Activated B cell treated with CpG ODN at 0.5 μM for 24 hours (primary cell): Measurements from ENCODE around the gene KRT6A. TPM values are rescaled to one million over a fixed set of nuclear protein-coding genes. Genes with fewer than 3 reads are reported as not detected.

Experiments
- ATAC-seq: fragments of 200-7000 bp; cut with Tn5 transposase; one replicate; pipeline ENCODE4 v1.10.0; 2021; ENCODE audit warnings: low read depth, mild to moderate bottlenecking, moderate library complexity
- CTCF ChIA-PET: fragments of 350-600 bp; sonication (Branson Sonifier 250); formaldehyde crosslinking; loops from one replicate; lab custom pipeline; 2021; ENCODE audit warnings: antibody characterized with exemption; lab: Charles Lee
- POLR2A ChIA-PET: fragments of 350-600 bp; sonication (Branson Sonifier 250); formaldehyde crosslinking; loops from one replicate; lab custom pipeline; 2021; ENCODE audit warnings: antibody characterized with exemption; lab: Charles Lee
- DNase-seq: peaks from one replicate; pipeline ENCODE4 v3.0.0; 2022
- H3K27ac Mint-ChIP-seq: one replicate; pipeline ENCODE4 v1.8.0; 2020; ENCODE audit warnings: mixed read lengths
- H3K27me3 Mint-ChIP-seq: one replicate; pipeline ENCODE4 v1.8.0; 2021; ENCODE audit warnings: mixed read lengths
- H3K36me3 Mint-ChIP-seq: one replicate; pipeline ENCODE4 v1.8.0; 2021; ENCODE audit warnings: low read depth, mixed read lengths
- H3K4me1 Mint-ChIP-seq: one replicate; pipeline ENCODE4 v1.8.0; 2021; ENCODE audit warnings: mixed read lengths
- H3K4me3 Mint-ChIP-seq: one replicate; pipeline ENCODE4 v1.8.0; 2020; ENCODE audit warnings: mild to moderate bottlenecking, mixed read lengths
- H3K9me3 Mint-ChIP-seq: one replicate; pipeline ENCODE4 v1.8.0; 2020; ENCODE audit warnings: mixed read lengths
- intact Hi-C: fragments of 100-400 bp; cut with micrococcal nuclease; formaldehyde crosslinking; loops from one replicate; pipeline ENCODE4 v1.15.1; 2024
- total RNA-seq: library from RNA; stranded (reverse); gene quantifications from 2 replicates; pipeline ENCODE4 v1.2.3, GENCODE V29; 2022
- TF ChIP-seq, protein P1 (sequence below): fragments of 200-600 bp; IDR thresholded peaks from one replicate; pipeline ENCODE4 v1.8.0; 2022; ENCODE audit warnings: antibody characterized with exemption, mild to moderate bottlenecking

The KRT6A gene
- total RNA-seq, 1 donor from 2014 or later = not detected

DNA sequence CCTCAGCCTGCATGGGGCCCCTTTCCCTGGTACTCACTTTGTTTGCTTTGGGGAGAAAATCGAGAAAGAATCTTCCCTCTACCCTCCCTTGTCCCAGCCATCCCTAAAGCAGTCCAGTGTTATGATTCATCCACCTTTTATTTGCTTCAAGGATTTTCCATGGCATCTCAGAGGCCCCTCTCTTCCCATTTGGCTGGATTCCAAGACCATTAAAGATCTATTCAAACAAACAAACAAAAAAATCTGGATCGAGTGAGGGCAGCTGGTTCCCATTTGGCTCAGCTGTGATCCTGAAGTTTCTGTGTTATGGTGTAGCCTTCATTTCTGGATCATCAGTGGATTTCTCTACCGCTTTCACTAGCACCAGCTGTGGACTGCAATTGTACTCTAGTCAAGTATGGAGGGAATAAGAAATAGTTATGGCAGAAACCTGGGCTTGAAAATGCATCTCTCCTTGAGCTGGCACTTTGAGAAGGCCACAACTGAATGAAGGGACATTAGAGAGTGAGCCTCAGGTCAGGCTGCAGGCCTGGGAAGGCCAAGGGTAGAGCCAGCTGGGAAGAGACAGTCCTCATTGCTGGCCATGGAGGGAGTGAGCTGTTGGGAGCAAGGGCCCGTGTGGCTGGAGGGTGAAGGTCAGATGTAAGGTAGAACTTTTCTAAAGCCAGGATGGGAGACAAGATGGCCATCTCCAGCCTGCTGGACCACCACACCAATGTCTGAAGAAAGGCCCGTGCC lies 46.2 kb upstream of the KRT6A start:
- DNase-seq (no peak), ATAC-seq (no peak)
- Mint-ChIP-seq H3K9me3 (no peaks in the 10 kb centered on the region), H3K36me3 (no peaks in the 10 kb centered on the region), H3K4me3 (no peak overlapping the region), H3K27ac (no peak overlapping the region), H3K4me1 (no peaks in the 10 kb centered on the region), H3K27me3 (peaks cover 3% of the 10 kb centered on the region)
- intact Hi-C loops = no loop called here
- ChIA-PET CTCF (no interaction called here), POLR2A (no interaction called here)
- TF ChIP-seq, protein P1, sequence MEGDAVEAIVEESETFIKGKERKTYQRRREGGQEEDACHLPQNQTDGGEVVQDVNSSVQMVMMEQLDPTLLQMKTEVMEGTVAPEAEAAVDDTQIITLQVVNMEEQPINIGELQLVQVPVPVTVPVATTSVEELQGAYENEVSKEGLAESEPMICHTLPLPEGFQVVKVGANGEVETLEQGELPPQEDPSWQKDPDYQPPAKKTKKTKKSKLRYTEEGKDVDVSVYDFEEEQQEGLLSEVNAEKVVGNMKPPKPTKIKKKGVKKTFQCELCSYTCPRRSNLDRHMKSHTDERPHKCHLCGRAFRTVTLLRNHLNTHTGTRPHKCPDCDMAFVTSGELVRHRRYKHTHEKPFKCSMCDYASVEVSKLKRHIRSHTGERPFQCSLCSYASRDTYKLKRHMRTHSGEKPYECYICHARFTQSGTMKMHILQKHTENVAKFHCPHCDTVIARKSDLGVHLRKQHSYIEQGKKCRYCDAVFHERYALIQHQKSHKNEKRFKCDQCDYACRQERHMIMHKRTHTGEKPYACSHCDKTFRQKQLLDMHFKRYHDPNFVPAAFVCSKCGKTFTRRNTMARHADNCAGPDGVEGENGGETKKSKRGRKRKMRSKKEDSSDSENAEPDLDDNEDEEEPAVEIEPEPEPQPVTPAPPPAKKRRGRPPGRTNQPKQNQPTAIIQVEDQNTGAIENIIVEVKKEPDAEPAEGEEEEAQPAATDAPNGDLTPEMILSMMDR = no peak

DNA sequence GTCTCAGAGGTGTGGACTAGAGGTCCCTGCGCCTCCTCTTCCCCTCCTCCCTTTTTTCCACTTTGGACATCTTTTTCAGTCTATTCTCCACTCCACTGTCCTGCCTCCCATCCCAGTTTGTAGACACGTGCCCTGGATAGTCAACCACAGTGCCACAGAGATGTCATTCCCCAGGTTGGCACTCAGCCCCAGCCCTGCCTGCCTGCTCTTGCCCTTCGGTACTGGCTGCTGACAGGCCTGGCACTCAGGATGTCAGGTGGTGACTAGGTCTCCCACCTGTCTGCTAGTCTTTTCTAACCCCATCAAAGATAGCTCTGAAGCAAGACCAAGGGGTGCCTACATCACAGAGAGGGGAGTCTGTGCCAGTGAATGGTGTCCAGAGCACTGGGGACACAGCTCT lies 44.0 kb upstream of the KRT6A start:
- CTCF ChIA-PET = no interaction called here
- Mint-ChIP-seq H3K27me3 (peaks cover 6% of the 10 kb centered on the region), H3K4me3 (no peak overlapping the region)

DNA sequence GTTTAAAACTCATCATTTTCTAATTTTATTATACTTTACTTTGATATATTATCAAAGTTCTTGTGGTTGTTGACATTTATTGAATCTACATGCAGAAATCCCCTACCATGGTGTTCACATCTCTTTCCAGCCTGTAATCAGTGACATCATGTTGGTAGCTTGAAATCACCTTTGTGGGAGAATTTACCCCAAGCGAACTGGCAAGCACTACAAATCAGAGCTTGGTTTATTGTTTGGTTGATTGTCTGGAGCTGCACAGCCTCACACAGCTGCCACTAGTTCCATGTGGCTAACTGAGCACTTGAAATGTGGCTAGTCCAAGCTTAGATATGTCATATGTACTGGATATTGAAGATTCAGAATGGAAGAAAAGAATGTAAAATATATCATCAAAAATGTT lies 42.5 kb upstream of the KRT6A start:
- H3K4me3 Mint-ChIP-seq = no peak overlapping the region
- no peaks in the 10 kb centered on the region for H3K4me1 Mint-ChIP-seq
- ATAC-seq (no peak), DNase-seq (no peak)
- intact Hi-C loops = no loop called here
- H3K9me3 Mint-ChIP-seq = no peaks in the 10 kb centered on the region
- H3K36me3 Mint-ChIP-seq = no peaks in the 10 kb centered on the region
- TF ChIP-seq, protein P1 = no peak
- CTCF ChIA-PET = no interaction called here
- H3K27me3 Mint-ChIP-seq = peaks cover 6% of the 10 kb centered on the region
- no peak overlapping the region for H3K27ac Mint-ChIP-seq
- POLR2A ChIA-PET = no interaction called here

More for the DNA sequence above, 44.0 kb upstream of the KRT6A start:
- Mint-ChIP-seq H3K36me3 (no peaks in the 10 kb centered on the region), H3K4me1 (no peaks in the 10 kb centered on the region), H3K9me3 (no peaks in the 10 kb centered on the region), H3K27ac (no peak overlapping the region)
- intact Hi-C loops = no loop called here
- no peak for ATAC-seq
- no peak for DNase-seq
- POLR2A ChIA-PET = no interaction called here
- TF ChIP-seq, protein P1 = no peak

DNA sequence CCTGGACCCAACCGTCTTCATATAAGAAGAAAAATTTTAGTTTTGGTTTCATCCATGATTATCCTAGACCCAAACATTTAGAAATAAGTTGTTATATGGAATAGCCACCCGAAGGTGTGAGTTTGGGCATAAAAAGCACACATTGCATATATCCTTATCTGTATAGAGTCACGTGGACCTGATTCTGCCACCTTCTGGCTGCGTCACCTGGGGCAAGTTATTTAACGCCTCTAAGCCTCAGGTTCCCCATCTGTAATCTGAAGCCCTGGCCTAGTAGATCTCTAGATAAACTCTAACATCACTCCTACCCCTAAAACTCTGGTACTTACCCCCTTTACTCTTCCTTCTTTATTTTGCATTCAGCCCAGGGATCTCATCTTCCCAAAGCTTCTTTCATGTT lies 41.4 kb upstream of the KRT6A start:
- intact Hi-C loops = no loop called here
- TF ChIP-seq, protein P1 = no peak
- Mint-ChIP-seq H3K4me3 (no peak overlapping the region), H3K9me3 (no peaks in the 10 kb centered on the region), H3K27ac (no peak overlapping the region), H3K36me3 (no peaks in the 10 kb centered on the region), H3K4me1 (no peaks in the 10 kb centered on the region), H3K27me3 (peaks cover 3% of the 10 kb centered on the region)
- DNase-seq (no peak), ATAC-seq (no peak)
- ChIA-PET POLR2A (no interaction called here), CTCF (no interaction called here)

DNA sequence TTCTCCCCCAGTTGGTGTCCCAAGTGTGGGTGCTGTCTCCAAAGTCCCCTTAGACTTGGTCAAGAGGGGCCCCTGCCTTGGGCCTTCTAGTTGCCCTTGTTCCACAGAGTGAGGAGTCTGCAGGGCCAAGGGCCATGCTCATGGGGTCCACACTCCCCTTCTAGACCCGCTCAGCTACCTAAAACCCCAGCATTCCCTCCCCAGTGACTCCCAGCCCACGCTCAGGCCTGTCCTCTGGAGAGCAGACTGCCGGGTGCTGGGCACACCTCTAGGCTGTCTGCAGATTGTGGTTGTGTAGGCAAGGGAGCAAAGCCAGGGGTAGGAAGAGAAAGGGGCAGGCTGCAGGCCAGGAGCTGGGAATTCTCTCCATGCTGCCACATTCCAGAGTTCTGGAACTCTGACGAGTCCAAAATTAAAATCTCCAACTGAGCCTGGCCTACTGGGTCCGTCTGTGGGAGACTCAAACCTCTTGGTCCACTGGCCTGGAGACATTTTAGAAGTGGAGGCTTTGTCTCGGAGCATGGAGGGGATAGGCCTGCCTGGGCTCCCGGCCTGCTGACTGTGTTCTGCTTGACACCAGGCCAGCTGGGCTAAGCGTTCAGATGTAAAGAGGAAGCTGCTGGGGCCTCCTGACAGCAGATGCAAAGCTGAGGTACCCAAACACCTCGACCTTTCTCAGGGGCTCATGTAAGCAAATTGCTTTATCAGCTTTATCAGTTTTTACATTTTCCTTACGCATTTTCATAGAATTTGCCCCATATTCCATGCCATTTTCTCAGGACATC lies 40.8 kb upstream of the KRT6A start:
- H3K27me3 Mint-ChIP-seq = peaks cover 3% of the 10 kb centered on the region
- CTCF ChIA-PET = no interaction called here
- POLR2A ChIA-PET = no interaction called here

More for the DNA sequence above, 40.8 kb upstream of the KRT6A start:
- DNase-seq (no peak), ATAC-seq (no peak)
- Mint-ChIP-seq H3K27ac (no peak overlapping the region), H3K9me3 (no peaks in the 10 kb centered on the region), H3K4me1 (no peaks in the 10 kb centered on the region), H3K4me3 (no peak overlapping the region), H3K36me3 (no peaks in the 10 kb centered on the region)
- intact Hi-C loops = no loop called here
- TF ChIP-seq, protein P1 = no peak
